Activated CD4-positive, CD25-positive, alpha-beta regulatory T cell treated with anti-CD3 and anti-CD28 coated beads, Interleukin-2, amount 50 U/mL, for 72 hours (primary cell): ENCODE results near the gene NDUFB3.

Experiments
- DNase-seq: peaks from one replicate; pipeline ENCODE4 v3.0.0; 2021

The NDUFB3 gene

GRCh38 chr2:201093573-201093972 lies 21.8 kb downstream of the NDUFB3 start:
- no peak for DNase-seq

DNA sequence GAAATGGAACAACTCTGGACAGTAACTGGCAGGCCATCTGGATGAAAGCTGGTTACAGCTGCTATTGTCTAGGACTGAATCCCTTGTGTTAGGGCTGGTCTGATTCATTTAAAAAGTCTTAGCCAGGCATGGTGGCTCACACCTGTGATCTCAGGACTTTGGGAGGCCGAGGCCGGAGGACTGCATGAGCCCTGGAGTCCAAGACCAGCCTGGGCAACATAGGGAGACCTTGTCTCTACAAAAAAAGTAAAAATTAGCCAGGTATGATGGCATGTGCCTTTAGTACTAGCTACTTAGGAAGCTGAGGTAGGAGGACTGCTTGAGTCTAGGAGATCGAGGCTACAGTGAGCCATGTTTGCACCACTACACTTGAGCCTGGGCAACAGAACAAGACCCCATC lies 28.7 kb downstream of the NDUFB3 start:
- no peak for DNase-seq

- no peak for DNase-seq
These were observed 34.0 kb downstream of the NDUFB3 start for GRCh38 chr2:201105759-201106158.

GRCh38 chr2:201107624-201108023 lies 35.8 kb downstream of the NDUFB3 start:
- DNase-seq, result no peak

GRCh38 chr2:201108341-201108740 lies 36.5 kb downstream of the NDUFB3 start:
- no peak for DNase-seq

- DNase-seq, result no peak
These were observed 37.4 kb downstream of the NDUFB3 start for GRCh38 chr2:201109186-201109585.

GRCh38 chr2:201110615-201111014 lies 38.8 kb downstream of the NDUFB3 start:
- DNase-seq, result no peak

DNA sequence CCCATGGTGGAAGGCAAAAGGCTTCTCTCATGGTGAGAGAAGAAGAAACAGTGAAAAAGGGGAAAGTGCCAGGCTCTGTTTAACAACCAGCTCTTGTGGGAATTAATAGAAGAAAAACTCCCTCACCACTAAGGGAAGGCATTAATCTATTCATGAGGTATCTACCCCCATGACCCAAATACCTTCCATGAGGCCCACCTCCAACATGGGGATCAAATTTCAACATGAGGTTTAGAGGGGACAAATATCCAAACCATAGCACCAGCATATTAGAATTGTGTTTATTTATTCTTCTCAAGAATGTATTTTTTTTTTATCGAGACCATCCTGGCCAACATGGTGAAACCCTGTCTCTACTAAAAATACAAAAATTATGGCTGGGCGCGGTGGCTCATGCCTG lies 39.3 kb downstream of the NDUFB3 start:
- DNase-seq, result no peak

GRCh38 chr2:201114350-201114749 lies 42.5 kb downstream of the NDUFB3 start:
- no peak for DNase-seq

DNA sequence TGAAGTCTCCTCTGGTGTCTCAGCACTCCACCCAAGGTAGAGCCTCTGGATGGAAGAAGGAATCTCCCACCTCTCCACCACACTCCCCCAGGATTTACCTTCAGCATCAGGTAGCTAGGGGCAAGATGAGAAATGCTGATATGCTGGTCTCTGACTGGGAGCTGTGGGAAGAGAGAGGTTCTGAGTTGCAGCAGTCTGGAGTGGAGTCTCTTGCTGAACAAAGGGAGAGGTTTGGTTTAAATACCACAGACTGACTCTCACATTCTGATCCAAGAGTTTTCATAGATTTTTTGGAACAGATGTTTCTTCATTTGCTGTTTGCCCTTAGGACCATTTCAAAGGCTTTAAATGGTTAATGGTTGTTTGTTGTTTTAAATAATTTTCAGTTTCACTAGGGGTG lies 43.0 kb downstream of the NDUFB3 start:
- DNase-seq, result no peak

- peak; percentile 84 for DNase-seq
These were observed 44.5 kb downstream of the NDUFB3 start, which contains the start of gene CFLAR for GRCh38 chr2:201116115-201116958. Gene CFLAR, plus strand, starts transcription at chr2:201116164. Its CDS starts 13,702 bp downstream, at chr2:201129866.

DNA sequence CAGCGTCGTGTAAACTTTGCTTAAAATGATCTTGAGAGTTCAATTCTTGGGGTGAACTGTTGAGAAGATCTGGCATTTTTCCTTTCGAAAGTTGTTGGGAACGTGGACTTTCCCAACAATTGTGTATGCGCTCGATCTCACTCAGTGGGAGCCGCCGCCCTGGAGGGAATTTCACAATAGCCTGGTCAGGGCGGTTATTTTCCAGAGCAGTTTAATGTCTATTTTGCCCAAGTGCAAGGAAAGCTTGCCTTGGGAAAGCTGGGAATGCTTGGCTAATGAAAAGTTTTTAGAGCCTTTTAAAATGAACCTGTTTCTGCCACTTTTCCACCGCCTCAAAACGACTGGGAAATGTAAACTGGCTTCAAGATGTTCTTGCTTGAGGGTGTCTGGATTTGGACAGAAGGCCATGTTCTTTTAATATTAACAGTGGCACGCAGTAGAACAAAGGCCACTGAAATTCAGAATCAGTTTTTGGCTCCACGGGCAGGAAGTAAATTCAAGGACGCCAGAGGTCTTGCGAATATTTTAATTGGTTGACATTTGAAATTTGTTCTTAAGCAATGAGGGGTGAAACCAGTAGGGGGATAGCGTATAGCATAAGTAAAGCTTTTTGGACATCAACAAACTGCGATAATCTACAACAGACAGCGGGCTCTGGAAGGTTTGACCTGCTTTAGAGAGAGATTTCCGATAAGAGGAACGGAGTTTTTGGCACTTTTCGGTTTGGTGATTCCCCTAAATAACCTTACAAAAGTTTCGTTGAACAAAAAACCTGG lies 45.3 kb downstream of the NDUFB3 start:
- DNase-seq, result no peak

DNA sequence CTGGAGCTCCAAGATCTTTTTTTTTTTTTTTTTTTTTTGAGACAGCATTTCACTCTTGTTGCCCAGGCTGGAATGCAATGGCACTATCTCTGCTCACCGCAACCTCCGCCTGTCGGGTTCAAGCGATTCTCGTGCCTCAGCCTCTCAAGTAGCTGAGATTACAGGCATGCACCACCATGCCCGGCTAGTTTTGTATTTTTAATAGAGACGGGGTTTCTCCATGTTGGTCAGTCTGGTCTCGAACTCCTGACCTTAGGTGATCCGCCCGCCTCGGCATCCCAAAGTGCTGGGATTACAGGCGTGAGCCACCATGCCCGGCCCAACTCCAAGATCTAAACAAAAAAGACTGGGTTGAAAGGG lies 45.9 kb downstream of the NDUFB3 start:
- DNase-seq, result peak; percentile 45

GRCh38 chr2:201118121-201118960 lies 46.5 kb downstream of the NDUFB3 start:
- peak; percentile 79 for DNase-seq

GRCh38 chr2:201118961-201119854 lies 47.4 kb downstream of the NDUFB3 start:
- DNase-seq, result no peak

DNA sequence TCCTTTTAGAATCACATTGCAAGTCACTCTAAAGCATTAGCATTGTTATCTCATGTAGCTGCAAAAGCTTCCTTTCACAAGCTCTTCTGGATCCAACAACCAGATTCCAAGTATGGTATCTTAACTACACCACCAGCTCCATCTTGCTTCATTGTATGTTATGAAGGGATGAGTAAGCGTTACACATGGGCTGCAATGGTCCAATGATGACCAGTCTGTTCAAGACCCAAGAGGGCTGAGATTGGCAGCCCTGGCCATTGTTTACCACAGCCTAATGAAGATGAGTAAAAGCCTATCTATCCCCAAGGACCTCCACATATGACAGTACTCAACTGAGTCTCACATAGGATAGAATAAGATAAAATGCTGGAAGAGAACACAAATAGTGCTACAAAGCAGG lies 50.5 kb downstream of the NDUFB3 start:
- no peak for DNase-seq

DNA sequence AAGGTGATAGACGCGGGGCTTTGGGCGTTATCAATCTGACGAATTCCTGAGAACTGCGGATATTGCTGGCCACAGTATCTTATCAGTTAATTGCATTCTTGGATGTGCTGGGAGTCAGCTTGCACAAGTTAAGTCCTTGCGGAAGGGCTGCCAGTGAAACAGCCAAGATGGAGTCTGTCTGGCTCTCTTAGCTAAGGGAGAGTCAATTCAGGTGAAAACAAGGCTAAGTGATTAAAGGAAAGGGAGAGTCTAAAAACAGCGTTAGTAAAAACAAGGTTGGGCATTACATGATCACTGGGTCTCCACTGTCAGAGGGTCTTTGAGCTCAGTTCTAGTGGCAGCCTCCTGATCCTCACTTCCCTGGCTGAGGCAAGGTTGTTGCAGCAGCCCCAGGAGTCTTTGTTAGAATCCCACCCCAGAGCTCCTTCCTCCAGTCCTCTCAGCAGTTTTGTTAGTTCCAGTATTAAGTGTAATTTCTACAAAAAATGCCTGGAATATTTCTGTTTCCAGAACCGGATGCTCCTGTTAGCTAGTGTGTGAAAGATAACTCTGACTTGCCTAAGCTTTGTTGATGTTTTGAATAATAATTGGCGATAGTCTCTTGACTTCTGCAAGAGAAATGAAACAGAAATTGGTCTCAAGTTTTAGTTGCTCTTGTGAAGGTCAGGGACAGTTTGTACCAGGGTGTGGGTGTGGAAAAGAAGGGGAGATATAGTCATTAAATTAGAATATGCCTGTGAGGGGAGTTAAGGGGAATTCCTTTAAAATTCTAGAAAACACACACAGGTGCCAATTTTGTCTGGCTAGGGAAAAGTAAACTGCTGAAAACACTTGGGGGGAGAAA lies 54.7 kb downstream of the NDUFB3 start:
- DNase-seq, result no peak

DNA sequence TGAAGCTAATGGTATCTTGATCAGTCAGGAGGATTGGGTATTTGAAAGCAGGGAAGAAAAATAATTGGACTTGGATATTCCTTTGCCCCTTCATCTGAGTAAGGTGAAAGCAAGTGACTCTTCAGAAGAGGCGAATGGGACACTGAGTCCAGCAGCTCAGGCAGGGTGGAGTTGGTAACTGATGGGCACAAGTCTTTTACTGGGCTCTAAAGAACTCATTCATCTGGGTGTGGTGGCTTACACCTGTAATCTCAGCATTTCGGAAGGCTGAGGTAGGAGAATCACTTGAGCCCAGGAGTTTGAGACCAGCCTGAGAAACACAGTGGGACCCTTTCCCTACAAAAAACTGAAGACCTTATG lies 55.3 kb downstream of the NDUFB3 start:
- DNase-seq, result no peak

GRCh38 chr2:201127570-201127969 lies 55.8 kb downstream of the NDUFB3 start:
- peak; percentile 51 for DNase-seq

DNA sequence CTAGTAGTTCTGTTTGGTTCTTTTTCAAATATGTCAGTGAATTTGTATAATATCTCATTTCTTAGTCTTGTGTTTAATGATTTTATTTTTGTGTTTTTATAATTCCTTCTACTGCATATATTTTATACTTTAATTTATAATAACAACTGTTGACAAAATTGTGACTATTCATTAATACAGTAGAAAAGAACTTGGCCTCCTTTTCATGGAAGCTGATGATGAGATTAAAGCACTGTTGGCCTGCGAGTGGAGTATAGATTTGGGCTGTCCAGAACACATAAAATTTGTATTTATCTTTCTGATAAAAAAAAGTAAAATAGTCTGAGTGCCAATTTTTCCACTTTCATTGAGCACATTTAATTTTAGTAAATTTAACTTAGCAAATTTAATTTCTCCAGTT lies 56.2 kb downstream of the NDUFB3 start:
- DNase-seq, result no peak

- peak; percentile 45 for DNase-seq
These were observed 57.2 kb downstream of the NDUFB3 start for GRCh38 chr2:201128933-201129505.
